ENCODE data around the gene FRMD4A. TPM values are rescaled to one million over a fixed set of nuclear protein-coding genes. Genes with fewer than 3 reads are reported as not detected.

Gene FRMD4A
- total RNA-seq, 1 experiment from 2014 or later: 19.6 TPM

DNA sequence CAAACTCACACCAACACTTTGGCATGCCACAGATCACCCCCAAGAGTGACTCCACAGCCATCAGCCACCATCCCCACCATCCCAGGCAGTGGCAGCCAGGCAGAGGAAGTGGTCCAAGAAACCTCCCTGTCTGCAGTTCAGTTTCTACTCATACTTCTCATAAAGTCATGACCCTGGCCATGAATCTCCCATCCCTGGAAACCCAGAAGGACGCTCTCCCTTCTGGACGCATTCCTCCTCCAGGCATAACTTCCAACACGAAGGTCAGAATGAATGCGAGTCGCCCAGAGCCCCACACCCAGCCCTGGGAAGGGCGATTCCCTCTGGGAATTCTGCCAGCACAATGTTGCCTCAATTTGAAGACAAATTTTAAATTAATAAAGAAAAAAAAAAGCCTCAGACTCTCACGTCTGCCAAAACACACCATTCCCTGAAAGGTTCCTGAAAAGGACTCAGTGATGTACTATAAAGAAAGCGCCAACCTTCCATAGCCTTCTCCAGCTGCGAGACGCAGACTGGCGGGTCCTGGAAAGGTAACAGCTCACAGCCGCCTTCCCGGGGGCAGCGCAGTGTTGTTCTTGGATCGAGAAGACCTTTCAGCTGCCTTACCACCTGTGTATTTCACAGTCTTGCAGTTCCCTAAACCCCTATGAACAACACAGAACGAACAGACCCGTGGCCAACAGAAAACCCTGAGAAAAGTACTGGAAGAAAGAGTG is 307.6 kb downstream of the FRMD4A start:
- H4K5ac ChIP-seq (ENCODE audit: insufficient read length, low read depth, low read length): no peak overlapping the region
- no peak overlapping the region for H2BK20ac ChIP-seq (ENCODE audit: low read depth, low read length, poor library complexity, severe bottlenecking)
- Mint-ChIP-seq H3K27ac (no peak overlapping the region), H3K4me3 (no peak overlapping the region), H3K36me3 (ENCODE audit: insufficient read depth in 1 of 3, low read depth in 3 of 3) (peaks cover 0 to 7% (median 3%) of the 10 kb centered on the region in 3 experiments; a peak in 4 of 7 replicates), H3K9me3 (peaks cover 3 to 6% of the 10 kb centered on the region in 2 experiments; a peak in 2 of 5 replicates), H3K27me3 (ENCODE audit: low read depth) (peaks cover 2% of the 10 kb centered on the region), H3K4me1 (peaks cover 3 to 6% of the 10 kb centered on the region in 2 experiments; a peak in 2 of 4 replicates)
- no peak overlapping the region for H2BK15ac ChIP-seq (ENCODE audit: low read depth, low read length)
- H3K18ac ChIP-seq (ENCODE audit: insufficient read length, low read depth, low read length): no peak overlapping the region
- H3K4me1 ChIP-seq (ENCODE audit: insufficient read depth, low read length): no peaks in the 10 kb centered on the region
- no CpG with 5 or more reads among the region's 17 CpGs for WGBS (ENCODE audit: extremely low coverage, insufficient read length, low lambda C conversion rate)
- TF ChIP-seq, protein P1, sequence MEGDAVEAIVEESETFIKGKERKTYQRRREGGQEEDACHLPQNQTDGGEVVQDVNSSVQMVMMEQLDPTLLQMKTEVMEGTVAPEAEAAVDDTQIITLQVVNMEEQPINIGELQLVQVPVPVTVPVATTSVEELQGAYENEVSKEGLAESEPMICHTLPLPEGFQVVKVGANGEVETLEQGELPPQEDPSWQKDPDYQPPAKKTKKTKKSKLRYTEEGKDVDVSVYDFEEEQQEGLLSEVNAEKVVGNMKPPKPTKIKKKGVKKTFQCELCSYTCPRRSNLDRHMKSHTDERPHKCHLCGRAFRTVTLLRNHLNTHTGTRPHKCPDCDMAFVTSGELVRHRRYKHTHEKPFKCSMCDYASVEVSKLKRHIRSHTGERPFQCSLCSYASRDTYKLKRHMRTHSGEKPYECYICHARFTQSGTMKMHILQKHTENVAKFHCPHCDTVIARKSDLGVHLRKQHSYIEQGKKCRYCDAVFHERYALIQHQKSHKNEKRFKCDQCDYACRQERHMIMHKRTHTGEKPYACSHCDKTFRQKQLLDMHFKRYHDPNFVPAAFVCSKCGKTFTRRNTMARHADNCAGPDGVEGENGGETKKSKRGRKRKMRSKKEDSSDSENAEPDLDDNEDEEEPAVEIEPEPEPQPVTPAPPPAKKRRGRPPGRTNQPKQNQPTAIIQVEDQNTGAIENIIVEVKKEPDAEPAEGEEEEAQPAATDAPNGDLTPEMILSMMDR (conservative IDR thresholded peaks at IDR 0.05): no peak
- no peak overlapping the region for H3K4me2 ChIP-seq (ENCODE audit: insufficient read depth, insufficient read length, low read length)
- H2BK120ac ChIP-seq (ENCODE audit: low read depth, low read length, poor library complexity, severe bottlenecking): no peak overlapping the region
- H4K8ac ChIP-seq (replicated peaks; ENCODE audit: insufficient read length, low read depth, low read length): no peak overlapping the region
- no peak overlapping the region for H2BK5ac ChIP-seq (ENCODE audit: insufficient read length, low read length)
- no peak overlapping the region for H2AK5ac ChIP-seq (ENCODE audit: insufficient read length, low read length)
- no peak overlapping the region for H3T11ph ChIP-seq (ENCODE audit: low read length)
- no peak overlapping the region for H3K14ac ChIP-seq (ENCODE audit: insufficient read depth, low read length)
- no peak overlapping the region for H3K9ac ChIP-seq (ENCODE audit: extremely low read depth, insufficient read length, low read length)
- no peak overlapping the region for H3K23ac ChIP-seq (ENCODE audit: insufficient read length, low read depth, low read length)
- H3K27ac ChIP-seq (ENCODE audit: insufficient read length, low read depth, low read length): no peak overlapping the region
- H3K9me3 ChIP-seq (ENCODE audit: control insufficient read depth, low read depth, low read length): no peaks in the 10 kb centered on the region
- no peak overlapping the region for H3K4ac ChIP-seq (ENCODE audit: low read depth, low read length)
- no peaks in the 10 kb centered on the region for H3K27me3 ChIP-seq (ENCODE audit: insufficient read depth, low read length)
- H3K79me2 ChIP-seq (ENCODE audit: insufficient read depth, low read length): no peaks in the 10 kb centered on the region
- no peaks in the 10 kb centered on the region for H4K20me1 ChIP-seq (ENCODE audit: control insufficient read depth, insufficient read depth, insufficient read length)
- no peak for DNase-seq
- no peak overlapping the region for H2BK12ac ChIP-seq (ENCODE audit: insufficient read length, low read depth, low read length)
- H3K79me1 ChIP-seq (ENCODE audit: insufficient read depth, low read depth, low read length, poor library complexity, severe bottlenecking): no peaks in the 10 kb centered on the region
- H3K56ac ChIP-seq (ENCODE audit: insufficient read length, low read depth, low read length): no peak overlapping the region
- H2AFZ ChIP-seq (ENCODE audit: low read length): no peak overlapping the region
- H3K23me2 ChIP-seq (ENCODE audit: insufficient read length, low read depth, low read length, poor library complexity, severe bottlenecking): no peaks in the 10 kb centered on the region
- no peak overlapping the region for H4K91ac ChIP-seq (ENCODE audit: insufficient read length, low read depth, low read length)

All from H9 (cell line).